ENCODE results near the gene USP13. TPM values are rescaled to one million over a fixed set of nuclear protein-coding genes. Genes with fewer than 3 reads are reported as not detected.
A peak's percentile ranks its signal among the peaks of the same experiment; 100 is the strongest.

USP13 gene
- total and polyA plus RNA-seq, 2 of the 4 experiments (the other 2 are of a cell fraction), result 9.2 to 18.1 TPM

DNA sequence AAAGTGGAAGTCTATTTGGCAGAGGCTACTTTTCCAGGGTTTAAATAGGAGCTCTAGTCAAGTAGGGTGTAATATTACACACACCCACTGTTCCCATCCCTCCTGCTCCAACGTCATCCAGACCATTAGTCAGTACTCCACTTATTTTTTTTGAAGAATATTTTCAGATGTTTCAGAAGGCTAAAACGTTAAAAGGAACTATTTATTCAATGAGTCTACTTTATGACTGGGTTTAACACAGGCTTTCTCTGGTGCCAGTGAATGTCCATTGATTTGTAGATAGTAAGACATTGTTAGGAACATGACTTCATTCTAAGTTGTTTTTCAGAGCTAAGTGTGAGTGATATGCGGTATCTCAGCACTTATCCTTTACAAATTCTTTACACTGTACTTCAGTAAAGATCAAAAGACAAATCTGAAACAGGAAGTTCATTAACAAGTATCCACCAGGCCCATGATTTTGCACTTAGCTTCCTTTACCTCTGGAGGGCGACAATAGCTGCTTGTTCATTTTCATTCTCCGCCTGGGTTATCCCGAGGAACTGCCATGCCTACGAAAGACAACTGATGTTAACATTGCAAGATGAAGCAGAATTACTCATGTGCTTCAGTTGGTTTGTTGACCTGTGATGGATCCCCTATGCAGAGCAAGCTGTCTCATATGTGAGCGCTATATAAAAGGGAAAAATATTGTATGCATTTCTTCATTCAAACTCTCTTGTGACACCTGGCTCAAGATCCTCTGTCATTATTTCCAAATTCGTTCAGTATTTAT is 158.7 kb downstream of the USP13 start:
- Histone ChIP-seq H3K4me1 (ENCODE audit: control insufficient read depth, insufficient read depth, low read length) (peaks cover 2% of the 10 kb centered on the region; the same call in 1 of the 2 replicates), H4K91ac (ENCODE audit: insufficient read depth, low read depth, low read length) (no peak overlapping the region), H3K4me3 (ENCODE audit: insufficient read depth, low read depth, low read length) (peak overlapping the region; percentile 20; the same call in 1 of the 2 replicates), H2BK120ac (ENCODE audit: low read depth, low read length) (no peak overlapping the region), H4K8ac (ENCODE audit: low read depth in 2 of 2, low read length in 2 of 2) (peak overlapping the region; percentile 26 to 78; a peak in 2 of 4 replicates), H3K14ac (replicated peaks; ENCODE audit: low read depth, low read length) (no peak overlapping the region), H2BK5ac (ENCODE audit: low read depth, low read length, poor library complexity, severe bottlenecking) (peak overlapping the region; percentile 90), H3K23ac (ENCODE audit: low read depth, low read length) (no peak overlapping the region), H3K79me1 (ENCODE audit: low read depth in 1 of 2, low read length in 2 of 2) (no peaks in the 10 kb centered on the region), H3K56ac (ENCODE audit: extremely low read depth, insufficient read depth, low read length) (peak overlapping the region; percentile 22; the same call in 1 of the 2 replicates), H3K27me3 (ENCODE audit: control insufficient read depth, insufficient read depth, low read length) (no peaks in the 10 kb centered on the region), H2AK5ac (ENCODE audit: low read depth, low read length) (no peak overlapping the region), H3K4ac (ENCODE audit: low read depth, low read length) (no peak overlapping the region), H4K20me1 (ENCODE audit: insufficient read depth, low read length) (no peaks in the 10 kb centered on the region), H3K18ac (ENCODE audit: low read depth, low read length) (peak overlapping the region; percentile 49; the same call in 1 of the 2 replicates), H2BK20ac (ENCODE audit: low read depth, low read length) (no peak overlapping the region), H3K27ac (ENCODE audit: insufficient read depth, low read length) (no peak overlapping the region), H4K5ac (ENCODE audit: low read depth, low read length) (no peak overlapping the region), H3K4me2 (ENCODE audit: low read depth, low read length) (peak overlapping the region; percentile 80; the same call in 1 of the 2 replicates), H3K9me3 (ENCODE audit: control insufficient read depth, insufficient read depth, low read length) (no peaks in the 10 kb centered on the region), H3K36me3 (ENCODE audit: control insufficient read depth, insufficient read depth, low read length) (no peaks in the 10 kb centered on the region), H3K9ac (ENCODE audit: low read depth, low read length) (peak overlapping the region; percentile 13; the same call in 1 of the 2 replicates), H2AK9ac (replicated peaks; ENCODE audit: low read depth, low read length, poor library complexity) (no peak overlapping the region), H3K9me1 (ENCODE audit: insufficient read depth, low read length) (no peaks in the 10 kb centered on the region), H2AFZ (replicated peaks; ENCODE audit: low read length, poor library complexity) (peak overlapping the region; percentile 69), H2BK15ac (ENCODE audit: low read depth, low read length) (no peak overlapping the region)
- TF ChIP-seq MAFK (IDR thresholded peaks at IDR 0.05; ENCODE audit: low read depth, low read length) (no peak), CEBPB (IDR thresholded peaks at IDR 0.05; ENCODE audit: low read depth, low read length) (peak; percentile 31; the same call in 1 of the 2 replicates), RAD21 (IDR thresholded peaks at IDR 0.05; ENCODE audit: low read length) (peak; percentile 76), NFE2L2 (IDR thresholded peaks at IDR 0.05; ENCODE audit: low read depth, low read length) (no peak), MXI1 (IDR thresholded peaks at IDR 0.05; ENCODE audit: borderline replicate concordance, low read depth, low read length) (no peak), POLR2A (IDR thresholded peaks at IDR 0.05; ENCODE audit: low read depth, low read length) (no peak), RFX5 (IDR thresholded peaks at IDR 0.05; ENCODE audit: low read depth, low read length) (no peak), FOS (IDR thresholded peaks at IDR 0.05; ENCODE audit: low read depth, low read length) (0 out of 2 replicates have a peak, but pooled peaks have one; percentile 37), RCOR1 (IDR thresholded peaks at IDR 0.05; ENCODE audit: insufficient replicate concordance, low read length) (peak; percentile 31), SMC3 (IDR thresholded peaks at IDR 0.05; ENCODE audit: low read depth, low read length) (peak; percentile 52)
- TF ChIP-seq, protein P1, sequence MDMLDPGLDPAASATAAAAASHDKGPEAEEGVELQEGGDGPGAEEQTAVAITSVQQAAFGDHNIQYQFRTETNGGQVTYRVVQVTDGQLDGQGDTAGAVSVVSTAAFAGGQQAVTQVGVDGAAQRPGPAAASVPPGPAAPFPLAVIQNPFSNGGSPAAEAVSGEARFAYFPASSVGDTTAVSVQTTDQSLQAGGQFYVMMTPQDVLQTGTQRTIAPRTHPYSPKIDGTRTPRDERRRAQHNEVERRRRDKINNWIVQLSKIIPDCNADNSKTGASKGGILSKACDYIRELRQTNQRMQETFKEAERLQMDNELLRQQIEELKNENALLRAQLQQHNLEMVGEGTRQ (IDR thresholded peaks at IDR 0.05; ENCODE audit: low read depth, low read length), result no peak
- TF ChIP-seq, protein P2, sequence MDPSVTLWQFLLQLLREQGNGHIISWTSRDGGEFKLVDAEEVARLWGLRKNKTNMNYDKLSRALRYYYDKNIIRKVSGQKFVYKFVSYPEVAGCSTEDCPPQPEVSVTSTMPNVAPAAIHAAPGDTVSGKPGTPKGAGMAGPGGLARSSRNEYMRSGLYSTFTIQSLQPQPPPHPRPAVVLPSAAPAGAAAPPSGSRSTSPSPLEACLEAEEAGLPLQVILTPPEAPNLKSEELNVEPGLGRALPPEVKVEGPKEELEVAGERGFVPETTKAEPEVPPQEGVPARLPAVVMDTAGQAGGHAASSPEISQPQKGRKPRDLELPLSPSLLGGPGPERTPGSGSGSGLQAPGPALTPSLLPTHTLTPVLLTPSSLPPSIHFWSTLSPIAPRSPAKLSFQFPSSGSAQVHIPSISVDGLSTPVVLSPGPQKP (IDR thresholded peaks at IDR 0.05; ENCODE audit: borderline replicate concordance, low read depth, low read length), result no peak
- TF ChIP-seq, protein P3, sequence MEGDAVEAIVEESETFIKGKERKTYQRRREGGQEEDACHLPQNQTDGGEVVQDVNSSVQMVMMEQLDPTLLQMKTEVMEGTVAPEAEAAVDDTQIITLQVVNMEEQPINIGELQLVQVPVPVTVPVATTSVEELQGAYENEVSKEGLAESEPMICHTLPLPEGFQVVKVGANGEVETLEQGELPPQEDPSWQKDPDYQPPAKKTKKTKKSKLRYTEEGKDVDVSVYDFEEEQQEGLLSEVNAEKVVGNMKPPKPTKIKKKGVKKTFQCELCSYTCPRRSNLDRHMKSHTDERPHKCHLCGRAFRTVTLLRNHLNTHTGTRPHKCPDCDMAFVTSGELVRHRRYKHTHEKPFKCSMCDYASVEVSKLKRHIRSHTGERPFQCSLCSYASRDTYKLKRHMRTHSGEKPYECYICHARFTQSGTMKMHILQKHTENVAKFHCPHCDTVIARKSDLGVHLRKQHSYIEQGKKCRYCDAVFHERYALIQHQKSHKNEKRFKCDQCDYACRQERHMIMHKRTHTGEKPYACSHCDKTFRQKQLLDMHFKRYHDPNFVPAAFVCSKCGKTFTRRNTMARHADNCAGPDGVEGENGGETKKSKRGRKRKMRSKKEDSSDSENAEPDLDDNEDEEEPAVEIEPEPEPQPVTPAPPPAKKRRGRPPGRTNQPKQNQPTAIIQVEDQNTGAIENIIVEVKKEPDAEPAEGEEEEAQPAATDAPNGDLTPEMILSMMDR (conservative IDR thresholded peaks at IDR 0.05; ENCODE audit: low read depth, low read length), result peak; percentile 78
- dilution Hi-C loops (cut with HindIII; ENCODE audit: low sequenced_read_pairs, unreplicated experiment), result no loop called here
- intact Hi-C loops (cut with micrococcal nuclease), result loop anchor here (1.0 to 5.0 kb wide), 2 partner anchors 791 to 871 kb away; partner anchors contain the start of gene TTC14
- ATAC-seq (ENCODE audit: low read depth), result peak; percentile 94
- ChIA-PET CTCF (interaction anchor here (0.6 to 2.4 kb wide), 14 partner anchors 8 to 1889 kb away, joined by 3 to 13 read pairs (median 3); partner anchors contain the start of genes TTC14 and USP13), POLR2A (ENCODE audit: unreplicated experiment) (no interaction called here)
- BruUV-seq (replicated peaks), result no TSS peak
- in situ Hi-C loops (cut with MboI; ENCODE audit: low sequenced_read_pairs), result loop anchor here (25.0 kb wide), 1 partner anchor 801 kb away; the partner anchor contains the start of gene TTC14
- DNase-seq, result peak; percentile 93
- 0% methylated on average over 3 of the region's 9 CpGs; no CpG with 5 or more reads in 1 of the 2 experiments for WGBS, 2 experiments (ENCODE audit: extremely low coverage in 2 of 2, insufficient read length in 1 of 2)
